OCI-LY1 (cell line): ENCODE measurements around the gene SLC2A9.

Source experiments
- EZH2 ChIP-seq: fragments of 200-600 bp; sonication (generic), shearing (Covaris generic); IDR thresholded peaks from 2 replicates; pipeline ENCODE4 v1.8.0; 2017; ENCODE audit warnings: borderline replicate concordance, mixed run types, mild to moderate bottlenecking, antibody characterized with exemption, low read length, moderate library complexity, mixed read lengths
- TF ChIP-seq, protein P1 (sequence below): fragments of 200-600 bp; sonication (generic), shearing (Covaris generic); IDR thresholded peaks from 2 replicates; pipeline ENCODE4 v1.5.1; 2017; ENCODE audit warnings: mild to moderate bottlenecking, antibody characterized with exemption, low read length, moderate library complexity, mixed read lengths

DNA sequence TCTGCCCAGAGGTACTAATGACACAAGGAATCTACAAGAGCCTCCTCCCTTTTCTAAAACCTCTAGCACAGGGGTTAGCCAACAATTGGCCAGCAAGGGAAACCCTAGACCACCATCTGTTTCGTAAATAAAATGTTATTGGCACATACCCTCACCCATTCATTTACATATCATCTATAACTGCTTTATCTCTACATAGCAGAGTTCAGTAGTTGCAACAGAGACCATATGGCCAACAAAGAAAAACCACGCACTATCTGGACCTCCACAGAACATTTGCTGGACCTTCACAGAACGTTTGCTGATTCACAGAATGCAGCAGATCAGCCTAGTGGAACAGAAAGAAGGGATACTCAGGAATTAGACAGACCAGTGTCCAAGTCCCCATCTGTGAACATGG is 9.4 kb downstream of the SLC2A9 start:
- TF ChIP-seq, protein P1, sequence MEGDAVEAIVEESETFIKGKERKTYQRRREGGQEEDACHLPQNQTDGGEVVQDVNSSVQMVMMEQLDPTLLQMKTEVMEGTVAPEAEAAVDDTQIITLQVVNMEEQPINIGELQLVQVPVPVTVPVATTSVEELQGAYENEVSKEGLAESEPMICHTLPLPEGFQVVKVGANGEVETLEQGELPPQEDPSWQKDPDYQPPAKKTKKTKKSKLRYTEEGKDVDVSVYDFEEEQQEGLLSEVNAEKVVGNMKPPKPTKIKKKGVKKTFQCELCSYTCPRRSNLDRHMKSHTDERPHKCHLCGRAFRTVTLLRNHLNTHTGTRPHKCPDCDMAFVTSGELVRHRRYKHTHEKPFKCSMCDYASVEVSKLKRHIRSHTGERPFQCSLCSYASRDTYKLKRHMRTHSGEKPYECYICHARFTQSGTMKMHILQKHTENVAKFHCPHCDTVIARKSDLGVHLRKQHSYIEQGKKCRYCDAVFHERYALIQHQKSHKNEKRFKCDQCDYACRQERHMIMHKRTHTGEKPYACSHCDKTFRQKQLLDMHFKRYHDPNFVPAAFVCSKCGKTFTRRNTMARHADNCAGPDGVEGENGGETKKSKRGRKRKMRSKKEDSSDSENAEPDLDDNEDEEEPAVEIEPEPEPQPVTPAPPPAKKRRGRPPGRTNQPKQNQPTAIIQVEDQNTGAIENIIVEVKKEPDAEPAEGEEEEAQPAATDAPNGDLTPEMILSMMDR: no peak
- TF ChIP-seq EZH2: no peak
